ENCODE measurements around the gene RAB11B.
"Not testable (repeated sequence)": the region's sequence is repeated elsewhere in the genome, so short reads cannot be mapped to it uniquely, and the experiment has no call there.

DNA sequence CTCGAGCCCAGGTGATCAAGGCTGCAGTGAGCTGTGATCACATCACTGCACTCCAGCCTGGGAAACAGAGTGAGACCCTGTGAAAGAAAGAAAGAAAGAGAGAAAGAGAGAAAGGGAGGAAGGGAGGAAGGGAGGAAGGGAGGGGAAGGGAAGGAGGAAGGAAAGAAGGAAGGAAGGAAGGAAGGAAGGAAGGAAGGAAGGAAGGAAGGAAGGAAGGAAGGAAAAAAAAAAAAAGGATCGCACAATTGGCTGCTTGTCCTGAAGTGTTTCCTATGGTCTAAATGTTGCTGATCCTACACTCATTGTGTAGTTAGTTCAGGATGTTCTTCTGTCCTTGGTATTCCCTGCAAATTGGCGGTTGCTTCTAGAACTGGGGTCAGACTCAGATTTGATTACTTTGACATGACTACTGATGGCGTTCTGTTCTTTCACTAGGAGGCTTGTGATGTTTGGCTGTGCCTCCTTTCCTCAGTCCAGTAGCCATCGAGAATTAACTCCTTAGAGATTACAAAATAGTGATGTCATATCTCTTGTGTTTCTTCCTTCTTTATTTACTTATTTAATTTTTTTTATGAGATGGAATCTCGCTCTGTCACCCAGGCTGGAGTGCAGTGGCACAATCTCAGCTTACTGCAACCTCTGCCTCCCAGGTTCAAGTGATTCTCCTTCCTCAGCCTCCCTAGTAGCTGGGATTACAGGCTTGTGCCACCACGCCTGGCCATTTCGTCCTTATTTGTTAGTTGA, 40.4 kb upstream of the RAB11B start:
- TF ChIP-seq, protein P1, sequence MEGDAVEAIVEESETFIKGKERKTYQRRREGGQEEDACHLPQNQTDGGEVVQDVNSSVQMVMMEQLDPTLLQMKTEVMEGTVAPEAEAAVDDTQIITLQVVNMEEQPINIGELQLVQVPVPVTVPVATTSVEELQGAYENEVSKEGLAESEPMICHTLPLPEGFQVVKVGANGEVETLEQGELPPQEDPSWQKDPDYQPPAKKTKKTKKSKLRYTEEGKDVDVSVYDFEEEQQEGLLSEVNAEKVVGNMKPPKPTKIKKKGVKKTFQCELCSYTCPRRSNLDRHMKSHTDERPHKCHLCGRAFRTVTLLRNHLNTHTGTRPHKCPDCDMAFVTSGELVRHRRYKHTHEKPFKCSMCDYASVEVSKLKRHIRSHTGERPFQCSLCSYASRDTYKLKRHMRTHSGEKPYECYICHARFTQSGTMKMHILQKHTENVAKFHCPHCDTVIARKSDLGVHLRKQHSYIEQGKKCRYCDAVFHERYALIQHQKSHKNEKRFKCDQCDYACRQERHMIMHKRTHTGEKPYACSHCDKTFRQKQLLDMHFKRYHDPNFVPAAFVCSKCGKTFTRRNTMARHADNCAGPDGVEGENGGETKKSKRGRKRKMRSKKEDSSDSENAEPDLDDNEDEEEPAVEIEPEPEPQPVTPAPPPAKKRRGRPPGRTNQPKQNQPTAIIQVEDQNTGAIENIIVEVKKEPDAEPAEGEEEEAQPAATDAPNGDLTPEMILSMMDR (IDR thresholded peaks at IDR 0.05): not testable (repeated sequence)
- TF ChIP-seq POLR2A, POLR2AphosphoS5 (IDR thresholded peaks at IDR 0.05): not testable (repeated sequence)

Measured in stomach (tissue), 4 donors.